CD4-positive, alpha-beta T cell treated with Interleukin-6 at 100 ng/mL for 8 hours (primary cell): ENCODE data around the gene PCID2.
A peak's percentile ranks its signal among the peaks of the same experiment; 100 is the strongest.

Source experiments
- DNase-seq: peaks from one replicate; pipeline ENCODE4 v3.0.0-alpha.2; 2020; ENCODE audit warnings: mixed read lengths, low spot score

The PCID2 gene

DNA sequence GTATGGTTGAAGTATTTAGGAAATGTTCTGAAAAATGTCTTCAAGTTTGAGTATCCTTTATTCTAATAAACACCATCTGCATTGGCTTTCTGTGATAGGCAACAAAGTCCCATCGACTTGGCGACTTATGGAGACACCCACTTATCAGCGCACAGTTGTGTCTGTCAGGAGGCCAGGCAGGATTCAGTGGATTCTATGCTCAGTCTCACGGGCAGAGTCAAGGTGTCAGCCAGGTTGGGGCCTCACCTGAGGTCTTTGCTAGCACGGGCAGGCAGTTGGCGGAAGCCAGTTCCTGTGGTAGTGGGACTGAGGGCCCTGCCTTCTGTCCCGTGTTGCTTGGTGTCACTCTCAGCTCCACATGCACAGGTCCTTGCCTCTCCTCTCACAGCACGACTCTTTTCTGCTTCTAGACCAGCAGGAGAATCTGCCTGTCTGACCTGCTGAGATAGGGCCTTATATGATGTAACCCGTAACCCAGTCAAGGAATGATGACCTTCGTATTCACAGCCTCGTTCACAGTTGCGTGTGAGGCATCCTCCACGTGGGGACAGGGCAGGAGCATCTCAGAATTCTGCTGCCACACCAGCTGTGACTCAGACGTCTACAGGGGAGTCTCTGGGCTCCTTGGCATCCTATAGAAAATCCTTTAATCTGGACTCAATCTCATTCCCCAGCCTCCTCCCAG is 10.9 kb upstream of the PCID2 start:
- no peak for DNase-seq

DNA sequence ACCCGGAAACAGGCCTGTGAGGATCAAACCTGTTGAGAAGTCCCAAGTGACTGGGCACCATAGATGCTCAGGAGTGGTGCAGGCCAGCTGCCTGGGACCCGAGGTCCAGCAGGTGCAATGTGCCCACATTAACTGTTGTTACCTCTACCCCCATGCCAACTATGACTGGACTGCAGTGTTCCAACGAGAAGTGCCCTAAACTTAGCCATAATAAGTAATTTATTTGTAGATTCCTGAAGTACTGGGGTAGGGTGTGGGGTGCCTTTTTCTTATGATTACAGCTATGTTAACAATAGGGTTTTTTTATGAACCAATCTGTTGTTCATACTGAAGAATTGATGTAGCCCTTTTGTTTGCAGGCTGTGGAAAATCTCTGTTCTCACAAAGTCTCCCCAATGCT is 10.1 kb upstream of the PCID2 start:
- no peak for DNase-seq

- DNase-seq: no peak
These were observed 8.0 kb upstream of the PCID2 start for GRCh38 chr13:113216254-113217048.

DNA sequence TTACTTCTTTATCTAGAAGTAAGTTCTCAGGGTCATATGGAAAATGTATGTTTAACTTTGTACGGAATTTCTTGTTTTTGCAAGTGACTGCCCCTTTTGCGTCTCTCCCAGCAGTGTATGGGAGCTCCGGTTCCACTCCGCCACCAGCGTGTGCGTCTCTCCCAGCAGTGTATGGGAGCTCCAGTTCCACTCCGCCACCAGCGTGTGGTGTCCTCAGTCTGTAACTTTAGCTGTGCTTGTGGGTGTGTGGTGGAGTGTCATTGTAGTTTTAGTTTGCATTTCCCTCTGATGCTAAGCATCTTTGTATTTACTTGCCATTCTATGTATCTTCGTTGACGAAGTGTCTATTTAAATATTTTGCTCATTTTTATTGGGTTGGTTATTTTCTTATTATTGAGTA is 3.3 kb upstream of the PCID2 start:
- no peak for DNase-seq

- no peak for DNase-seq
These were observed 2.4 kb upstream of the PCID2 start for GRCh38 chr13:113210833-113211232.

DNA sequence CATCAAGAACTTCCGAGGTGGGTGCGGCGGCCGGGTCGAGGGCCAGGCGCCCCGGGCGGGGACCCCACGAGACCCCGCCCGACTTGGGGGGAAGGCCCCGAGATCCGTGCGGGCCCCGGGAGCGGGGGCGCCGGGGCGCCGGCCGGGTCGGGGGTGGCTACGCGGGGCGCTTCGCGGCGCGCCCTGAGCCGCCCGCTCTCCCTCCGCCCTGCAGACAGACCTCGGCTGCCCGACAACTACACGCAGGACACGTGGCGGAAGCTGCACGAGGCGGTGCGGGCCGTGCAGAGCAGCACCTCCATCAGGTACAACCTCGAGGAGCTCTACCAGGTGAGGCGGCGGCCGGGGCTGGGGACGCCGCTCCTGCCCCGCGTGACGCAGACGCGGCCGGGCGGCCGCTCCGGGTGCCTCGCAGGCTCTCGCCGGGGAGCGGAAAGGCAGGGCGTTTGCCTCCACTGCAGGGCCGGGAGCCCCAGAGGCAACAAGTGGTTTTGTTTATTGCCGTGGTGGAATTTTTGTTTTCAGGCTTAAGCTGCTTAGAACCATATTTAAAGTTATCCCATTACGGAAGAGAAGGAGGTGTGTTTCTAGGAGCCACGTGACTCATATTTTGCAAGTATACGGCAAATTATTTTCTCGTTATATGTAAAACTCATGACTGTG is 1.4 kb upstream of the PCID2 start:
- peak; percentile 69 for DNase-seq

DNA sequence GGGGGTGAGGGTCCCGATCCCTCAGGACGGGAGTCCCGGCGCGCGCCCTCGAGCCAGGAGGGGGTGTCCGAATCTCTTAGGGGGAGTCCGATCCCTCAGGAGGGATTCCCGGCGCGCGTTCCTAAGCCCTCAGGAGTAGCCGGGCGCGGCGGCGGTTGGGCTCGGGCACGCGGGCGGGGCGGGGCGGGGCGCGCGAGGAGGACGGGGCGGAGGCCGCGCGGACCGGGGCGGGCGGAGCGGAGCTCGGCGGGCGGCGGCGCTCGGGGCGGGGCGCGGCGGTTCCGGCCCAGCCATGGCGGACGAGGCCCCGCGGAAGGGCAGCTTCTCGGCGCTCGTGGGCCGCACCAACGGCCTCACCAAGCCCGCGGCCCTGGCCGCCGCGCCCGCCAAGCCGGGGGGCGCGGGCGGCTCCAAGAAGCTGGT is 878 bp upstream of the PCID2 start, which contains the start of gene CUL4A:
Gene CUL4A, plus strand, starts transcription at position 278 of the 423 bp plus-strand sequence. Its CDS starts 15 bp downstream, at position 293.
- peak; percentile 68 for DNase-seq

- DNase-seq: no peak
These were observed 514 bp downstream of the PCID2 start for GRCh38 chr13:113207890-113208420.

- no peak for DNase-seq
These were observed 1.0 kb downstream of the PCID2 start for GRCh38 chr13:113207460-113207859.

- DNase-seq: no peak
These were observed 3.0 kb downstream of the PCID2 start for GRCh38 chr13:113205428-113205931.

- DNase-seq: no peak
These were observed 4.1 kb downstream of the PCID2 start for GRCh38 chr13:113204378-113204734.

GRCh38 chr13:113203507-113204377 is 4.7 kb downstream of the PCID2 start:
- DNase-seq: no peak

DNA sequence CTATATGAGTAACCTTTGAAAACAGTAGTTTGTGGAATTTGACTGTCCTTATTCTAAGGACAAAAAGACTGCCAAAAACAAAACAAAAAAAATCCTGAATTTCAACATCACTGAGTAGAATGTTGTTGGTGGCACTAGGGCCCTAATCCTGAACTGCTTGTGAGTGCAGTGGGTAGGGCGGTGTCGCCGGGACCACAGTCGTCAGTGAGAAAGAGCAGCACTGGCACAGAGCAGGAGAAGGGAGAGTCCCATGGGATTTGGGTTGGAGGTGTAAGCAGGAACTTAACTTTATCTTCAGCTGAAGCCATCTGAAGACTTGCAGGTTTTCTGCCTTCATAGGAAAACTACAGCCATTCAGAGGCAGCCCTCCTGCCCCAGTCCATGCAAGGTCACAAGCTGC is 5.6 kb downstream of the PCID2 start:
- no peak for DNase-seq

GRCh38 chr13:113201815-113202214 is 6.7 kb downstream of the PCID2 start:
- no peak for DNase-seq

GRCh38 chr13:113196970-113197737 is 11.3 kb downstream of the PCID2 start:
- DNase-seq: no peak

- no peak for DNase-seq
These were observed 13.1 kb downstream of the PCID2 start for GRCh38 chr13:113195360-113195759.

DNA sequence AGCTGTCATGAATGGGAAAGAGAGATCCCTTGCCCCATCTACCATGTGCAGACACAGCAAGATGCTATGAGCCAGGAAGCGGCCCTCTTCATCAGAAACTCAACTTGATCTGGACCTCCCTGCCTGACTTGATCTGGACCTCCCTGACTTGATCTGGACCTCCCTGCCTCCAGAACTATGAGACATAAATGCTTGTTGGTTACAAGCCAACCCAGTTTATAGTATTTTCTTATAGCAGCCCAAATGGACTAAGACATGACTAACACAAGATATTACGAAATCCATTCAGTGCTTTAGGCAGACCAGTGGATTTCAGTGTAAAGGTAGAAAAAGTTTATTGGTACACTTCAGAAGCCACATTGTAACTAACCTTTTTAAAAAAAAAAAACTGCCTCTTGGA is 15.6 kb downstream of the PCID2 start:
- DNase-seq: no peak

DNA sequence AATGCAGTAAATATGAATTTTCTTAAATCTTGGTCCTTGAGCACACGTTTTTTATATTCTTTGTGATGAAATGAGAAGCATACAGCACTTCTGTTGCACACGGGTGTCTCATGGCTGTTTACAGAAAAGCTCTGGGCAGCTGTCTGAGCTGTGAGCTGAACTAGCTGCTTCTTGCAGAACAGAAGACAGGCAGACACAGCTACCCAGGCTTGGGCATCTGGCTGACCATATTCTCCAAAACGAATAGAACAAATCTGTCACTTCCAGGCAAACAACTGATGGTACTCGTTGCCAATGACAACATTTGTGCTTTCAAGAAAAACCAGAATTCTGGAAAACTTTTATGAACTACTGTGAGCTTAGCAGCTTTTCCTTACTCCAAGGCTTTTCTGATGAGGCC is 16.2 kb downstream of the PCID2 start:
- DNase-seq: no peak

DNA sequence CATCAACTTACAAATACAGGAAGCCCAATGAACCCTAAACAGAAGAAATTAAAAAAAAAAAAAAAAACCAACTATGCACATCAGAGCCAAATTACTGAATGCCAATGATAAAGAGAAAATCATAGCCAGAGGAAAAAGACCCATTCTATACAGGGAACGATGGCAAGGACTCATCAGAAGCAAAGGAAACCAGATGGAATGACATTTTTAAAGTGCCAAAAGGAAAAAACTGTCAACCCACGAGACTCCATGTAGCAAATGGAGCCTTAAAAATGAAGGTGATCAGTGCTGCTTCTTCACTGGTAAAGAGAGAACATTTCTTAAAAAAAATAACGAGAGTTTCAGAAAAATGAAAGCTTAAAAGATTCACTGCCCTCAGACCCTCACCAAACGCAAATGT is 18.3 kb downstream of the PCID2 start:
- DNase-seq: no peak

GRCh38 chr13:113187883-113188665 is 20.4 kb downstream of the PCID2 start:
- DNase-seq: no peak
